Fibroblast of the aortic adventitia (primary cell): ENCODE results near the gene TCL1B. TPM values are rescaled to one million over a fixed set of nuclear protein-coding genes. Genes with fewer than 3 reads are reported as not detected.

Source experiments
- DNase-seq: peaks from one replicate; pipeline ENCODE4 v3.0.0-alpha.2; 2010; ENCODE audit warnings: low read depth
- H3K4me3 ChIP-seq: 2 replicates; pipeline ENCODE4 v1.5.1; 2011; ENCODE audit warnings: low read depth, mild to moderate bottlenecking, control low read depth, low read length, moderate library complexity
- total RNA-seq: library from RNA; depleted of rRNA; stranded (reverse); fragments of >200 nt; gene quantifications from 2 replicates; pipeline ENCODE4 v1.2.3, GENCODE V29; 2012; ENCODE audit warnings: low replicate concordance
- TF ChIP-seq, protein P1 (sequence below): IDR thresholded peaks from 2 replicates; pipeline ENCODE4 v1.5.1; 2011; ENCODE audit warnings: mild to moderate bottlenecking, low read length, control low read depth, inconsistent platforms; ENCODE audit not compliant: insufficient read depth

Gene TCL1B
- total RNA-seq, 1 donor = not detected

DNA sequence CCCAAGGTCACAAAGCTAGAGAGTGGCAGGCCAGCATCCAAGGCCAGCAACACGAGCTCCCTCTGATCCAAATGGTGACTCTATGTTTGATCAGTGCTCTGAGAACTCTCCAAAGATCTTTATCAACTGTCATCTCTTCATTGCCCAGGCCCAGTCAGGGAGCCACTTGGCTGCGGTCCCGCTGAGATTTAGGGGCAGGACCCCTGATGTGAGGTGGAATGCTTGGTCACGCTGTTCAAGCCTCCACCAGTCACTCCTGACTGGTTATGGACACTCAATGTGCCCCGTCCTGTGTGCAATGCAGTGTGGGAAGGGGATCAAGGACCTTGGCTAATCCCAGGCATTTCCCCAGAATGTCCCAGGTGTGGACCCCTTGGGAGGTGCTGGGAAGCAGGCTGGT, 19.8 kb upstream of the TCL1B start:
- no peak overlapping the region for H3K4me3 ChIP-seq
- no peak for DNase-seq
- TF ChIP-seq, protein P1, sequence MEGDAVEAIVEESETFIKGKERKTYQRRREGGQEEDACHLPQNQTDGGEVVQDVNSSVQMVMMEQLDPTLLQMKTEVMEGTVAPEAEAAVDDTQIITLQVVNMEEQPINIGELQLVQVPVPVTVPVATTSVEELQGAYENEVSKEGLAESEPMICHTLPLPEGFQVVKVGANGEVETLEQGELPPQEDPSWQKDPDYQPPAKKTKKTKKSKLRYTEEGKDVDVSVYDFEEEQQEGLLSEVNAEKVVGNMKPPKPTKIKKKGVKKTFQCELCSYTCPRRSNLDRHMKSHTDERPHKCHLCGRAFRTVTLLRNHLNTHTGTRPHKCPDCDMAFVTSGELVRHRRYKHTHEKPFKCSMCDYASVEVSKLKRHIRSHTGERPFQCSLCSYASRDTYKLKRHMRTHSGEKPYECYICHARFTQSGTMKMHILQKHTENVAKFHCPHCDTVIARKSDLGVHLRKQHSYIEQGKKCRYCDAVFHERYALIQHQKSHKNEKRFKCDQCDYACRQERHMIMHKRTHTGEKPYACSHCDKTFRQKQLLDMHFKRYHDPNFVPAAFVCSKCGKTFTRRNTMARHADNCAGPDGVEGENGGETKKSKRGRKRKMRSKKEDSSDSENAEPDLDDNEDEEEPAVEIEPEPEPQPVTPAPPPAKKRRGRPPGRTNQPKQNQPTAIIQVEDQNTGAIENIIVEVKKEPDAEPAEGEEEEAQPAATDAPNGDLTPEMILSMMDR = no peak

DNA sequence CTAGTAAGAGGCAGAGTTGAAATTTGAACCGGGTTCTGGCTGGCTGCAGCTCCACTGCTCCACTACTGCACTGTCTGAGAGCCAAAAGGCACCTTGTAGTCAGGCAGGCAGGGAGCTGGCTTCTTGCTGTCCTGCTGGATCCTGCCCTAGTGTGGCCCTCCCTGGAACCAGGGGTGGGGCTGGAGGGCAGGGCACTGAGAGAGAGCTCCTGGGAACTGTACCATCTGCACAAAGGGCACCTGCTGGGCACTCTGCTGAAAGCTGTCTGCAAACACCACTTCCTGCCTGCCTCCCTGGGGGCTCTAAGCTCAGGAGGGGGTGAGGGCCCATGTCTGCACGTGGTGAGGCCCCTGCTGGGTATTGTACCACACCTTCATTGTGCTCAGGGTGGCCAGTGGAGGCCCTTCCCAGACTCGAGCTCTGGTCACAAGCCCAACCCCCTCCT, 19.0 kb upstream of the TCL1B start:
- H3K4me3 ChIP-seq = no peak overlapping the region
- TF ChIP-seq, protein P1 = no peak
- no peak for DNase-seq

DNA sequence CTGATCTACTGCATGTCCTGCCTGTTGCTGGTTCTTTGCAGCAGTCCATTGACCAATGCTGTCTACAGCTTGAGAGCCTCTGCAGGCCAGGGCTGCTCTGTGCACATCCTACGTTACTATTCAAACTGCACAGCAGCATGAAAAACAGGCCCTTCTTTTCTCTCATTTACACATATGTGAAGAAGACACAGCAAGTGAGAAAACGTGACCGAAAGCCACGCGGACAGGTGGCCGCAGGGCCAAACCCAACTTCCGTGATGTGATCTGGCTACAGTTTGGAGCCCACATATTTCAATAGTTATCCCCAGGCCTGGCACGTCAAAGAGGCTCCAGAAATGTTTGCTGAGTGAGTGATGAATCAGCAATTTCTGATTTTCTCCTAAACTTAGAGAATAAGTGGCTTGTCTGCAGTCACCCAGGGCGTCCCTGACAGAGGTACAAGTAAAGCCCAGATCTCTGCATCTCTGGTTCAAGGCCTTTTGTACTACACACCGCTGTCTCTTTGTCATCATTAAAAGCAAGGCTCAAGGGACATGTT, 17.9 kb upstream of the TCL1B start:
- TF ChIP-seq, protein P1 = no peak
- no peak for DNase-seq
- no peak overlapping the region for H3K4me3 ChIP-seq

DNA sequence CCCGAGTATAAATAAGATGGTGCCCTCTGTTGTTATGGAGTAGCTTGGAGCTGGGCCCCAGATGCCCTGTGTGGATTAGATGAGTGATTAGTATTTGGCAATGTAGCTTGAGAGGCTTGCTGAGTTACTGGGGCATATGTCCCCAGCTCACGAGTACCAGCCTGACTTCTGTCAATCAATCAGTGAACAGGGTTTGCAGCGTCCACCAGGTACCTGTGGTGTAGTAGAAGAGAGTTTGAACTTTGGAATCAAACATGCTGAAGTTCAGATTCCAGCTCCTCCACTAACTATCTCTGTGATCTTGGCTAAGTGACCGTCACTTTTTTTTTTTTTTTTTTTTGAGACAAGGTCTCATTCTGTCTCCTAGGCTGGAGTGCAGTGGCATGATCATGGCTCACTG, 11.6 kb upstream of the TCL1B start:
- TF ChIP-seq, protein P1 = no peak
- no peak for DNase-seq
- no peak overlapping the region for H3K4me3 ChIP-seq

DNA sequence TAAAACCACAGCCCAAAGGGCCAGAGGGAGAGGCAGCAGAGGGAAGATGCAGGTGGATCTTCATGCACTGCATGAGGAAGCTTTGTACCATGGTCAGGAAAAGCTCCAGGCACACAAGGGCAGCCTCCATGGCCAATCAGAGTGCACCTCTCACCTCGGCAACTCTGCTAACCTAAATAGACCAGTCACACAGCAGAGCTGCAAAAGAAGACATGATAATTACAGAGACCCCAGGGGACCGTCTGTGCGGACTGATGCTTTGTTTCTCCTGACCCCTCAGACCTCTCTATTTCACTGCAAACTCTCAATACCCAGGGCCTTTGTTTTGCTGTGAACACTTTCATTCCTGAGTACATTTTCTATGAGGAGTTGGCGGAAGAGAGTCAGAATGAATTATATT, 10.7 kb upstream of the TCL1B start:
- no peak overlapping the region for H3K4me3 ChIP-seq
- TF ChIP-seq, protein P1 = no peak
- no peak for DNase-seq

DNA sequence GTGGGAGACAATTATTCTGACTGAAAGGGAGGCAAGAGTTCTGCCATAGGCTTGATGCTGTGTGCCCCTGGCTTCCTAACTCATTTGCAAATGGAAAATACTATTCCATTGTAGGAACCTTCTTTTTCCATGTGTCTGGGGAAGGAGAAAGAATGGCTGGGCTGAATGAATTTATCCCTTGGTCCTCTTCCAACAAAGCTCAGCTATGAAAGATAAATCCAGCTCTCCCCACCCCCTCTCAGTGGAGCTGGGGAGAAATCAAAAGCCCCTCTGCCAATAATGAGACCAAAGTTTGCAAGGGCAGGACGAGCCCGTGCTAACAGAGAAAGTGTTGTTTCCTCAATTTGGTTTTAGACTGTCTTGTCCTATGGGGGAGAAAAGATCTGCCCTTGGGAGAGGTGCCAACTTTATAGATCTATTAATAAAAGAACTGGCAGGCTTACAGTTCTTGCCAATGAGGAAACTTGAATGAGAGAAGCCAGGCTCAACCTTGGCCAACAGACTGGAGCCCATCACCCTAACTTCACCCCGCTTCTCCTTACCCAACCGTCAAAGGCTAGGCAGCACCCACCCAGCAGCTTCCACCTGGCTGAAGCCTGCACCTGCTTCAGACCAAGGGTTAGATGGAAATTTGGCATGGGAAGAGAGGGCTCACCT, 8.9 kb upstream of the TCL1B start:
- TF ChIP-seq, protein P1 = no peak
- no peak overlapping the region for H3K4me3 ChIP-seq
- DNase-seq = no peak
